ENCODE data around the gene SLC8A2.
"Not testable (repeated sequence)": the region's sequence is repeated elsewhere in the genome, so short reads cannot be mapped to it uniquely, and the experiment has no call there.

The SLC8A2 gene

DNA sequence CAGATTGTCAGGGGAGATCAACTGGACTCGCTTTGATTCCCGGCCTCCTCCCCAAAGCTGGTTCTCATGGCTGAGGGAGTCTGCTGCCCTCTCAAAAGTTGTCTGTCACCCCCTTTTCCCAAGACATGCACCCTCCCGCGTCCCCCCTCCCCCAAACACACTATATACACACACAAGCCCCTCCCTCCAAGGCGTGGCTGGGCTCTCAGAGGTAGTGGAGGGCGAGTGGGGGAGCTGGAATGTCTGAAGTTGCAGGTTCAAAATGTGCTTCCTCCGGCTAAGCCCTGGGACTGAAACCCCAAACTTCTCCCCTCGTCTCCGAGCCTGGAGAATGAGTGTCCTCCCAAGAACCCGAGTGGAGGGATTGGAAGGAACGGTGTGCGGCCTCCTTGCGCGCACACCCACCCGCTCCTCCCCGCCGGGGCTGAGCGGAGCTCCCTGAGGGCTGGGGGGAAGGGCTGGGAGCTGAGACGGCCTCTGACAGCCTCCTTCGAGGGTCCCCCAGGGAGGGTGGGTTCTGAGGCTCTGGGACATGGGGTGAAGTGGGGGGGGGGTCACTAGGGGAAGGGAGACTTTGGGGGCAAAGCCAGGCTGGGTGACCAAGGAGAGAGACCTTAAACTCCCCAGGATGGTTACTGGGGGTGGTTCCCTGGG is 42.4 kb downstream of the SLC8A2 start:
- DNase-seq (ENCODE audit: low read depth): no peak

DNA sequence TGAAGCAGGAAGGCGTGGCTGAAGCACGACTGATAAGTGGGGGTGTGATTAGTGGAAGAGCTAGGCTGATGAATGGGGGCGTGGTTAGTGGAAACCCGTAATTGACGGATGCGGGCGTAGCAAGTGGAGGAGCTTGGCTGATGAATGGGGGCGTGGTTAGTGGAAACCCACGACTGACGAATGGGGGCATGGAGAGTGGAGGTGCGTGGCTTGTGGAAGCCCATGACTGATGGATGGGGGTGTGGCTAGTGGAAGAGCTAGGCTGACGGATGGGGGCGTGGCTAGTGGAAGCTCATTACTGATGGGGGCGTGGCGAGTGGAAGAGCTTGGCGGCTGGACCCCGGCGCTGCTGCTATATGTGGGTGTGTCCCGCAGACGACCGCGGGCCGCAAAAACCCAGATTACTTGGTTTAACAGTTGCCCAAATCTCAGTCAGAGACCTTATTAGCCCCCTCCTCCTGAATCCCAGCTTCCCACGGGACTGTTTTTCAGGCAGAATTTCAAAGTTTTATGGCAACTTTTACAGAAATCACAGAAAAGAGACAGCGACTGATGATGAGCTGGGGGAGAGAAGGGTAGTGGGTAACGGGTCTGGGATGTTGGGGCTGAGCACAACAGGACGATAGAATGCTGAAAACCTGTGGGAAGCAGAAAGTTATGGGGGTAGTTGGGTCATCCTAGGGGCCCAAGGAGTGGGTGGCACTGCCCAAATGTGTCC is 43.4 kb downstream of the SLC8A2 start:
- DNase-seq (ENCODE audit: low read depth): peak; percentile 52

DNA sequence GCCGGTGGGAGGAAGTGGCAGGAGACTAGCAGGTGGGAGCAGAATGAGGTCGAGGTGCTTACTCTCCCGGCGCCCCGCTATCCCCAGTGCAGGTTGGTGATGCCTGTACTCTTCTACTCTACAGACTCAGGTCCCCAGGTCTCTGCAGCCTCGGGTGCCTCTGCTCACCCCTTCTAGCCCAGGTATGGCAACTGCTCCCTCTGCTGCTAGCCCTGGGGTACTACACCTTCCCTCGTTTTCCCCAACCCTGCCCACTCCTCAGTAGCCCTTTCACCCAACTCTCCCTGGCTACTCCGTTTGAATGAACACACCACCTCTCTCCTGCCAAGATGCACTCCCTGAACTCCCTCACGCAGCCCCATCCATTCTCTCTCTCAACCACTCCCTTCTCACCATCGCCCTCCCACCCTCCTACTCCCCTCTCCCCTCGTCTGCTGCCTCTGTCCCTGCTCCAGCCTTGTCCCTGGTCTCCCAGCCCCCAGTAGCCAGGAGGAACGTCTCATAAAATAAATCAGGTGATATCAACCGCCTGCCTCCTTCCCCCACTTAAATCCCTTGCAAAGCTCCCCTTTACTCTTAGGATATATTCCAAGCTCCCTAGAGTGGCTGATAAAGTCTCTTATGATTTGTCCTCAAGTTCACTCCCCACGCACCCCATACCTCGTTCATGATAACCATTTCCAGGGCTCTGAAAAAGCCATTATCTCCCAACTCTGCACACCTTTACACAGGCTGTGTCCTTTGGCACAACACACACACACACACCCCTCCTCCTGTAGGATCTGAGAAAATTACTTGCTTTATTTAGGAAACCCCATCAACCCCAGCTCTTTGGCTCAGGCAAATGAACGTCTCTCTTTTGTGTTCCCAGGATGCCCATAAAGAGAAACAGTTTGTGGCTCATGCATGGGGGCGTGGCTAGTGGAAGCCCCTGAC is 44.2 kb downstream of the SLC8A2 start:
- peak; percentile 38 for DNase-seq (ENCODE audit: low read depth)

DNA sequence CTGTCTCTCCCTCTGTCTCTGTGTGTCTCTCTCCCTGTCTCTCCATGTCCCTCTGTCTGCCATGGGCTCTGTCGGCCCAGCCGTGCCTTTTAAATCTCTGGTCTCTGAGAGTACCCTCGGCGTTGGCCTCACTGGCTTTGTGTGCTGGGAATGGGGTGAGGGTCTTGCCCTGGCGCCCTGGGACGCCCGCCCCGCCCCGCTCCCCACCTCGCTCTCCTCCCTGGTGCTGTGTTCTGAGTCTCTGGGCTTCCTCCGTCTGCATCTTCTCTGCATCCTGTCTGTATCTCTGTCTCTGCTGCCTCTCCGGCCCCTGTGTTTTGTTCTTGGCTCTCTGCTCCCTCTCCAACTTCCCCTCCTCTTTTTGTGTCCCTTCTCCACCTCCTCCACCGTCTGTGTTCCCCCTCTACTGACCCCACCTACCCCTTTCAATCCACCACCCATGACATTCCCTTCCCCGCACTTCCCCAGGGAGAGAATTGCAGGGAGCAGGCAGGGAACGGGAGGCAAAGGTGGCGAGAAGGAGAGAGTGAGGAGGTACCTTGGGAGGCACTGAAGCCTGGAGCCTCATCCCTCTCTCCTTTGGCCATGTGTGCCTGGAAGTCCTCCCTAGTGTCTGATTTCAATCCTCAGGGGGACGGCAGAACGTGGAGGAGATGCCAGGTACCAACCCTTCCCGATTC is 48.4 kb downstream of the SLC8A2 start:
- DNase-seq (ENCODE audit: low read depth): no peak

DNA sequence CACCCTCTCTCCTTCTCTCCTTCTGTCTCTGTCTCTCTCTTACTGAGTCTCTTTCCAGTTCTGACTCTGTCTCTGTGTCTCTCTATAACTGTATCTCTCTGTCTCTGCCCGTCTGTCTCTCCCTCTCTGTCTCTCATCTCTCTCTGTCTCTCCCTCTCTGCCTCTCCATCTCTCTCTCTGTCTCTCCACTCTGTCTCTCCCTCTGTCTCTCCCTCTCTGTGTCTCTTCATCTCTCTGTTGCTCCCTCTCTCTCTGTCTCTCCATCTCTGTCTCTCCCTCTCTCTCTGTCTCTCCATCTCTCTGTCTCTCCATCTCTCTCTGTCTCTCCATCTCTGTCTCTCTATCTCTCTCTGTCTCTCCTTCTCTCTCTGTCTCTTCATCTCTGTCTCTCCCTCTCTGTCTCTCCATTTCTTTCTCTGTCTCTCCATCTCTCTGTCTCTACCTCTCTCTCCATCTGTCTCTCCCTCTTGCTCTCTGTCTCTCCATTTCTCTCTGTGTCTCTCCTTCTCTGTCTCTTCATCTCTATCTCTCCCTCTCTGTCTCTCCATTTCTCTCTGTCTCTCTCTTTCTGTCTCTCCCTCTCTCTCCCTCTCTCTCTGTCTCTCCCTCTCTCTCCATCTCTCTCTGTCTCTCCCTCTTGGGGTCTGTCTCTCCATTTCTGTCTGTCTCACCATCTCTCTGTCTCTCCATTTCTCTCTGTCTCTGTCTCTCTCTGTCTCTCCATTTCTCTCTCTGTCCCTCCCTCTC is 49.1 kb downstream of the SLC8A2 start:
- DNase-seq (ENCODE audit: low read depth): no peak

DNA sequence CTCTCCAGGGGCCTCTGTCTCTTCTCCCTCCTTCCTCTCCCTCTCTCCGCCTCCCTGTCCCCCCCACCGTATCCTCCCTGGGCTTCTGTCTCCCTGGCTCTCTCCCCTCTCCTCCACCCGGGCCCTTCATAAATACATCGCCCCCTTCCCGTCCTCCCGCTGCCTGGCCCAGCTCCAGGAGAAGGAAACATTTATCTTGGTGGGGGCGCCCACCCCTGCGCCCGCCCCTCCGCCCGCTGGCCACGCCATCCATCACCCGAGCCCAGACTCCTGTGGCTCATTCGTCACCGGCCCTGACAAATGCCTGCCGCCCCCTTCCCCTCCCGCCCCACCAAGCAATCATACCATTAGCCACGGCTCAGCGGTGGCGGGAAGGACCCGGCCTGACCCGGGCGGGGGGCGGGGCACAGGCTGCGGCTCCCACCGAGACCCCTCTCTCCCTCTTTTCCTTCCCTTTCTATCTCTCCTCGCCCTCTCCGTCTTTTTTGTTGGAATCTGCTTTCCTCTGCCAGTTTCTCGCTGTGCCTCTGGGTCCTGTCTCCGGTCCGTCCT is 49.8 kb downstream of the SLC8A2 start:
- DNase-seq (ENCODE audit: low read depth): no peak

DNA sequence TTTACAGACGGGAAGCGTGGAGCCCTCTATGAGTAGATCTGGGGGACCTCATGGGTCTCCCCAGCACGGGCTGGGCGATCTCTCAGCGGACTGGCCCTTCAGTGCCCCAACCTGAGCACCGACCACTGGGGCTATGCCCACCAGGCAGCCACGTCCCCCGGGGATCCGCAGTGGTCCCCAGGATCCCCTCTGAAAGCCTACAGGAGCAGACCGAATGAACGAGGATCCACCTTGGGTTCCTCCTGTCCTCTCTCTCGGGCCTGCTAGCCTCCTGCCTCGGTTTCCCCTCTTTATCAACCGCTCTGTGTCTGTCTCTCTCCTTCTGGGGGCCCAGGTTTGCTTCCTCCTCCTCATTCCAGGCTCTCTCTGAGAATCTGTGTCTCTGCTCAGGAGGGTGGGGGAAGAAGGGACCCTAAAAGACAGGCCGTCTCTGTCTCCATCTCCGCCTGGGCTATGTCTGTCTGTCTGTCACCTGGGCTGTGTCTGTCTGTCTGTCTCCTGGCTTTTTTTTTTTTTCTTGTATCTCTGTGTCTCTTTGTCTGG is 50.4 kb downstream of the SLC8A2 start:
- DNase-seq (ENCODE audit: low read depth): no peak

DNA sequence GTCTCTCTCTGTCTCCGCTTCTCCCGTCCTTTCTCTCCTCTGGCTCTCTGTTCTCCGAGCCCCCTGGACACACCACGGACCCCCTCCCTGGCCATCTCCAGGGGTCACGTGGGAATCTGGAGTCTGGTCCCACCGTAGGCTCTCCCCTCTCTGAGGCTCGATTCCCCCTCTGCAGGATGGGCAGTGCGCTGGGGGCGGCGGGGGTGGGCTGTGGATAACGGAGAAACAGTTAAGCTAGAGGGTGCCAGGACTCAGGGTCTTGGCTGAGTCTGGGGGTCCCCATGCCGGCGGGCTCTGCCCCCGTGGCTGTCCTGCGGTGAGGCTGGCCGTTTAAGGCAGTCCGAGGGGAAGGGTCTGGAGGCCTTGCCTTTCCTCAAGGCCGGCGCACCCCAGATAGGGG is 51.9 kb downstream of the SLC8A2 start:
- DNase-seq (ENCODE audit: low read depth): no peak

DNA sequence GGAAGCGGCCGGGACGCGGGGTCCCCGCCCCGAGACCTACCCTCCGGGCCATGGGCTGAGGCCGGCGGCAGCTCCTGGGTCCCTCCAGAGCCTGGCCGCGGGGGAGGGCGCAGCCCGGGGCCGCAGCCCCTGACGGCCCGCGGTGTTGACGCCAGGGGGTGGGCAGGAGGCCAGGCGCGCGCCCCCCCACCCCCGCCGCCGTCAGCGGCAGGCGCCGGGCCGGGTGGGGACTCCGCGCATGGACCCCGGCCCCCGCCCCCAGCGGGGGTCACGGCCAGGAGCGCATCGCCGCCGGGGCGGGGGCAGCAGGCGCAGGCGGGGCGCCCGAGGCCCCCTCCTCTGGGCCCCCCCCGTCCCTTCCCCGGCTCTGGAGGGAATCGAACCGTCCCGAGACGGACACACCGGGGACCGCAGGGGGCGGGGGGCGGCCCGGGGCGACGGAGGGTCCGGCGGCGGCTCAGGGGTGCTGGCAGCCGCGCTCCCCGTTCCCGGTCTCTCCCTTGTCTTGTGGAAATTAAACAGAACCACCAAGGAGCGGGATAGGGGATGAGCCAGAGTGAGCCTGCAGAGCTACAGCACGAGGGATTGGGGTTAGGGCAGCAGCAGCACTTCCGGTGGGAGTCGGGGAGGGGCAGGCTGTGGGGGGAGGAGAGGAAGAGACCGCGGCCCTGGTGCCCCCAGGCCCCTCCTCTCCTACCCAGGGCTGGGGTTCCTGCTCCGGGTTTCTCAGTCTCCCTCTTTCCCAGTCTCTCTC is 52.5 kb downstream of the SLC8A2 start, which contains the start of gene MEIS3:
Gene MEIS3 (minus strand): TSS at position 498 of the 754 bp plus-strand sequence. CDS start 446 bp downstream, at position 52.
- no peak for DNase-seq (ENCODE audit: low read depth)

DNA sequence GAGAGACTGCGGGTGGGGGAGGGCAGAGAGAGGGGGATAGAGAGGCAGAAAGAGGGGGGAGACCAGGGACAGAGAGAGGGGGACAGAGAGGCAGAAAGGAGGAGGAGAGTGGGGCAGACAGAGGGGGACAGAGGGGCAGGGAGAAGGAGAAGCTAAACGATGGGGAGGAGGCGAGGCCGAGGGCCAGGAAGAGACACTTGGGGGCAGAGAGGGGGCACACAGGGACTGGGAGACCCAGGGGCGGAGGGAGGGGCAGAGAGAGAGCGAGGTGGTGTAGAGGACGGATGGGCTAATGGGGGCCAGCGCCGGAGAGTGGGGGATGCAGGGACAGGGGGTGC is 53.0 kb downstream of the SLC8A2 start:
- no peak for DNase-seq (ENCODE audit: low read depth)

DNA sequence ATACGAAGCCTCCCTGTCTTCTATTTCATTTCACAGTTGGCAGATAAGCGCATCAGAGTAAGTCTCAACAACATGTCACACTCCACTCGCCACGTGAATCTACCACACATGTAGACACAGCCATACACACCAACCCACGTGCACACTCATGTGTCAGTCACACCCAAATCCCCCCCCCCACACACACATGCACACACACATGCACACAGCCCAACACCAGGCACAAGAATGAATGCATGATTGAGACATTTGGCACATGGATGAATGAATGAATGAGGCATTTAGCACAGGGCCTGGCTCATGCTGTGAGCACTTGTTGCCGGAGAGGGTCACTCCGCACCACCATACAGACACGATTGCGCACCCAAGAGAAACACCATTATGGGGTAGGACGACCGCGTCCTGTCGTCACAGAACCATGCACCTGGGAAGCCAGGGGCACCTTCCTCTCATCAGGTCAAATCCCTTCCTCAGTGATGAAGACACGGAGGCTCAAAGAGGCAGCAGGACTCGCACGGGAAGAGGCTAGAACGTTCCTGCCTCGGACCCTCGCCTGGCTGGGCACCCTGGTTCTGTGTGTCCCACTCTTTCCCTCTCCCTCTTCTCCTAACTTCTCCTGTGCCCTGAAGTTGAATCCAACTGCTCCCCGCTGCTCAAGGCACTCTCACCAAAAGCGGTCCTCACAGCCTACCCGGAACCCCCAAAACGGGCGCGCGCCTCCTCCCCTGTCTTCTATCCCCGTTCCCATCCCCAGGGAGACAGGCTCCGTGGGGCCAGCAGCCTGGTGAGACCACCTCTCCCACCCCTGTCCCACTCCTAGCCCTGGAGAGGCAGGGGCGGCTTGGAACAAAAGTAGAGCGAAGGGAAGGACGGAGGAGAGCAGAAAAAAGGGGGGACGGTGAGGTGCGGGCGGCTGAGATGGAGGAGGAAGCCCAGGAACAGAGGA is 53.7 kb downstream of the SLC8A2 start:
- DNase-seq (ENCODE audit: low read depth): no peak

DNA sequence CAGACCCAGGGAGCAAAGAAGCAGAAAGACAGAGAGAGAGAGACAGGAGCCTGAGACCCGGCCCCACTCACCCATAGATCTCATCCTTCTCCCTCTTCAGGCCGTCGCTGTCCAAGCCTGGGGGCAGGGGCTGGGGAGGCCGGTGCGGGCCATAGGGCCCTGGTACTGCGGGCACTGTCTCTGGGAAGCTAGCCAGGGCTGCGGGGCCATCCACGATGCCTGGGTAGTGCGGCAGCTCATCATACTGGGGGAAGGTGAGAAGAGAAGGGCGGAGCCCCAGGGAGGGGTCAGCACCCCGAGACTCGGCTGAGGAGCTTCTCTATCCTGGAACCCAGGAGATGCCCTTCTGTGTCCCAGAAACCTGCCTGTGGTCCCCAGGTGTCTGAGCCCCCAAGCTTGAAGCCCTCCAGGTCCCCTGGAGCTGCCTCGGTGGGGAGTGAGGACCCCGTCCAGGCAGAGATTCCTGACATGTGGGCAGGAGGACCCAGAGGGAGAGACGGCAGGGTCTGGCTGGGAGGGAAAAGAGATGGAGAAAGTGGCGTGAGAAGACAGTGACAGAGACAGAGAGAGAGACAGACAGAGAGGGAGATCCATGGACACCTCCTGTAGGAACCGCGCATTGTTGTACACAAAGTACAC is 54.5 kb downstream of the SLC8A2 start:
- no peak for DNase-seq (ENCODE audit: low read depth)

DNA sequence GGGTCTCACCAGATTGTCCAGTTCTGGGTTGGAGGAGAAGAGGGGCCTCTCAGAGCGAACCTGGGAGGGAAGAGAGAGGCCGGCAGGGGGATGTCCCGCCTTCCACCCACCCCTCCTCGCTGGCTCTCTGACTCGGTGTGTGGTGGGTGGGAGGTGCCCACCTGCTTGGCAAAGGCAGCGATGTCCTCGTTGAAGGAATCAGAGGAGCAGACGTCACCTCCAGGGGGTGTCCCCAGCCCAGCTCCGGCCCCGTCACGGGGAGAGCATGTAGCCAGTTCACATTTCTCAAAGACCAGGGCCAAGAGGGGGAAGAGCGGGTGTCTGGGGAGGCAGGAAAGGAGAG is 55.1 kb downstream of the SLC8A2 start:
- no peak for DNase-seq (ENCODE audit: low read depth)

DNA sequence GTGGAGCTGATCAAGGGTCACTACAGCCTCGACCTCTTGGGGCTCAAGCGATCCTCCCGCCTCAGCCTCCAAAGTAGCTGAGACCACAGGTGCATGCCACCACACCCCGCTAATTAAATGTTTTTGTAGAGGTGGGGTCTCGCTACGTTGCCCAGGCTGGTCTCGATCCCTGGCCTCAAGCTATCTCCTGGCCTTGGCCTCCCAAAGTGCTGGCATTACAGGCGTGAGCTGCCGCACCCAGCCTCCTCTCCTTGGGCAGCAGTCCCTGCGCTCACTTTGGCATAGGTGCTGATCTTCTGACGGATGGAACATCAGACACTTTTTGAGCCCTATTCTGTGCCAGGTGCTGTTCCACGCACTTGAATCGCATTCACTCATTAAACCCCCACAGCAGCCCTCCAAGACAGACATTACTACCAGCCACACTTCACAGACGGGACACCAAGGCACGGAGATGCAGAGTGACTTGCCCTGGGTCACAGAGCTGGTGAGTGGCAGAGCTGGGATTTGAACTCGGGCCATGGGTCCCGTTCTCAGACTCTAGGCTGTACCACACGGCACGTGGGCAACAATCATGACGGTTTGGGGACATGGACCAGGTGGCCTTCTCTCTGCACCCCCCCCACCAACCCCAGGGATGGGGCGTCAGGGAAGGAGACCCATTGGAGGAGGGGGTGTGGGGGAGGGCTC is 55.6 kb downstream of the SLC8A2 start:
- DNase-seq (ENCODE audit: low read depth): no peak

DNA sequence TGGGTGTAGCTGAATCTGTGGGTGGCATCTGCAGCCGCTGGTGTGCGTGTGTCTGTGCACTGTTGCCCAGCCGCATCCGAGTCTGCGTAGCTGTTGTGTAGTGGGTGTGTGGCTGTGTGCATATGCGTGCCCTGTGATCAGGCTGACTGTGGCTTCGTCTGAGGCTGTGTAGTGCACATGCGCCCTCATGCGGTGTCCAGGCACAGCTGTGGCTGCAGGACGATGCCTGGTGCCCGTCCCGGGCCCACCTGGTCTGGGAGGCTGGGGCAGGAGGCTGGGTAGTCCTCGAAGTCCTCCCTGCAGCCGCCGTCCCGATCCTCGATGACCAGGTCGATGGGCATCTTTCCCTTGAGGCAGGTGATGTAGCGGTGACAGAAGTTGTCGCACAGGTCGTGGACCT is 57.2 kb downstream of the SLC8A2 start:
- no peak for DNase-seq (ENCODE audit: low read depth)

DNA sequence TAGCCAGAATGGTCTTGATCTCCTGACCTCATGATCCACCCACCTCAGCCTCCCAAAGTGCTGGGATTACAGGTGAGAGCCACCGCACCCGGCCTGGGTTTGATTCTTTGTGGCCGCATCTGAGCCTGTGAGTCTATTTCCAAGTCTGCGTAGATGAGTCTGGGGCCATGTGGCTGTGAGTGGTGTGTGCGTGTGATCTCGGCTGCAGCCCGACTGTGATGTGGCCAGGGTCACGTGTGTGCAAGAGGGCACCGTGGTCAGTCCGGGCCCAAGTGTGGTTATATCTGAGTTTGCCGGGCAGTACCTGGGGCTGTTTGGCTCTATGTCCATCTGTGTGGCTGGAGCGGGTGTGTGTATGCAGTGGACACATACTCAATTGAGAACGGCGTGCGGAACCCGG is 57.8 kb downstream of the SLC8A2 start:
- no peak for DNase-seq (ENCODE audit: low read depth)

DNA sequence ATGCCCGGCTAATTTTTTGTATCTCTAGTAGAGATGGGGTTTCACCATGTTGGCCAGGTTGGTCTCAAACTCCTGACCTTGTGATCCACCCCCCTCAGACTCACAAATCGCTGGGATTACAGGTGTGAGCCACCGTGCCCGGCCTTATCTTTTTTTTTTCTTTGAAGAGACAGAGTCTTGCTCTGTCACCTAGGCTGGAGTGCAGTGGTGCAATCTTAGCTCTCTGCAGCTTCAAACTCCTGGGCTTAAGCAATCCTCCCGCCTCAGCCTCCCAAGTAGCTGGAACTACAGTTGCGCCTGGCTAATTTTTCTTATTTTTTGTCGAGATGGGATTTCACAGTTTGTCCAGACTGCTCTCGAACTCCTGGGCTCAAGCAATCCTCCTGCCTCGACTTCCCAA is 60.0 kb downstream of the SLC8A2 start:
- not testable (repeated sequence) for DNase-seq (ENCODE audit: low read depth)

DNA sequence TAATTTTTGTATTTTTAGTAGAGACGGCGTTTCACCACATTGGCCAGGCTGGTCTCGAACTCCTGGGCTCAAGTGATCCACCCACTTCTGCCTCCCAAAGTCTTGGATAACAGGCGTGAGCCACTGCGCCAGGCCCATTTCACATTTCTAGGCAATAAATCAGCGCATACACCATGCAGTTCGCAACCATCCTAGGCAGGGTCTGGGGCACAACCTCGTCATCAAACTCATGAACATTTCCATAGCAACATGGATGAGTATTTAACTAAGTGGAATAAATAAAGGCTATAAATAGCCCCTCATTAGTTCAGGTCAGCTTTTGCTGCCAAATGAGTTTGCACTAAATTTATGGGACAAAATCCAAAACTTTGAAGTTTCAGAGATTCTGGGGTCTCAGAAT is 60.6 kb downstream of the SLC8A2 start:
- no peak for DNase-seq (ENCODE audit: low read depth)

Data from activated T-helper 1 cell treated with Interleukin-2 at 50 U/mL for 16 hours (primary cell).